H1 (cell line): ENCODE results near the gene ZDHHC24. TPM values are rescaled to one million over a fixed set of nuclear protein-coding genes. Genes with fewer than 3 reads are reported as not detected.

Source experiments
- ATF2 ChIP-seq: IDR thresholded peaks from 2 replicates; pipeline ENCODE4 v1.6.1; 2012; ENCODE audit warnings: low read length, inconsistent platforms
- CHD7 ChIP-seq: fragments of 300-600 bp; sonication (generic); IDR thresholded peaks from 2 replicates; pipeline ENCODE4 v1.7.1; 2012; ENCODE audit warnings: low read length, moderate library complexity, mild to moderate bottlenecking, inconsistent platforms; ENCODE audit not compliant: insufficient replicate concordance
- EP300 ChIP-seq, 2 experiments: IDR thresholded peaks; 1 replicate in 1 of 2; 2 replicates in 1 of 2; pipeline ENCODE4 v1.6.1; 2011 to 2012; ENCODE audit warnings: low read depth in 2 of 2, low read length in 2 of 2, mild to moderate bottlenecking in 2 of 2, borderline replicate concordance in 1 of 2, inconsistent platforms in 1 of 2, moderate library complexity in 1 of 2
- HDAC6 ChIP-seq: IDR thresholded peaks from one replicate; pipeline ENCODE4 v1.7.1; 2012; ENCODE audit warnings: low read depth, mild to moderate bottlenecking, inconsistent platforms, low read length, moderate library complexity
- NRF1 ChIP-seq: IDR thresholded peaks from 2 replicates; pipeline ENCODE4 v1.6.1; 2011; ENCODE audit warnings: mild to moderate bottlenecking, low read depth, low read length, improper control_type of control experiment
- POLR2A ChIP-seq, 2 experiments: IDR thresholded peaks; 1 replicate in 1 of 2; 2 replicates in 1 of 2; pipeline ENCODE4 v1.6.1; 2011; ENCODE audit warnings: low read depth in 2 of 2, low read length in 2 of 2, mild to moderate bottlenecking in 2 of 2; ENCODE audit errors: control extremely low read depth in 1 of 2
- SIRT6 ChIP-seq: IDR thresholded peaks from one replicate; pipeline ENCODE4 v1.7.1; 2012; ENCODE audit warnings: low read length, inconsistent platforms
- SP1 ChIP-seq: IDR thresholded peaks from 2 replicates; pipeline ENCODE4 v1.6.1; 2011; ENCODE audit warnings: low read depth, low read length
- TAF7 ChIP-seq: optimal IDR thresholded peaks from 2 replicates; pipeline ENCODE3; 2011; ENCODE audit warnings: low read depth, mild to moderate bottlenecking, inconsistent platforms, low read length, moderate library complexity, borderline replicate concordance
- ZNF274 ChIP-seq: IDR thresholded peaks from 2 replicates; pipeline ENCODE4 v1.7.0; 2012; ENCODE audit warnings: low read length, borderline replicate concordance; ENCODE audit errors: extremely low read depth
- polyA plus RNA-seq, 7 experiments: library from polyadenylated mRNA; depleted of rRNA in 3 of 7; stranded (reverse) in 5 of 7; unstranded in 2 of 7; fragments of >200 nt in 5 of 7; fragments of 200-250 nt in 2 of 7; gene quantifications; 1 replicate in 5 of 7; 2 replicates in 1 of 7; 4 replicates in 1 of 7; pipeline versions ENCODE4 v1.2.1 to v1.2.3, GENCODE V29; 2011 to 2013; ENCODE audit warnings: missing spikeins in 2 of 7, mixed read lengths in 2 of 7
- total RNA-seq: library from RNA; stranded (reverse); fragmentation: NEBNext Ultra II Directional; extraction: Animal tissue kit (Norgen Biotek cat#: 25700); gene quantifications from 2 replicates; pipeline ENCODE4 v1.2.1, GENCODE V29; 2021

The ZDHHC24 gene
- total and polyA plus RNA-seq, 2 of the 8 experiments (the other 6 are each of a cell fraction or from before 2014, with no cell fraction given): 8.4 to 9.7 TPM

GRCh38 chr11:66484806-66485380, 61.0 kb downstream of the ZDHHC24 start (continued):
- TF ChIP-seq CHD7 (no peak), HDAC6 (no peak), ZNF274 (no peak), SP1 (no peak), TAF7 (no peak), ATF2 (no peak), POLR2A (IDR thresholded peaks at IDR 0.05; ENCODE audit: control extremely low read depth in 1 of 2, low read depth in 2 of 2, low read length in 2 of 2) (no peak), NRF1 (no peak), EP300 (IDR thresholded peaks at IDR 0.05; ENCODE audit: borderline replicate concordance in 1 of 2, low read depth in 2 of 2, low read length in 2 of 2) (no peak), SIRT6 (no peak)
